ENCODE results near the gene EPB41. TPM values are rescaled to one million over a fixed set of nuclear protein-coding genes. Genes with fewer than 3 reads are reported as not detected.
A peak's percentile ranks its signal among the peaks of the same experiment; 100 is the strongest.

The EPB41 gene
- total and polyA plus RNA-seq, 9 of the 15 experiments (the other 6 are each of a cell fraction or from before 2014, with no cell fraction given) = 3.7 to 213 (median 141) TPM

- TF ChIP-seq PCBP1 (IDR thresholded peaks at IDR 0.05; ENCODE audit: low read depth, low read length, poor library complexity, severe bottlenecking) (no peak), ZNF507 (tag; conservative IDR thresholded peaks at IDR 0.05) (no peak), PTBP1 (IDR thresholded peaks at IDR 0.05; ENCODE audit: low read depth, low read length) (peak; percentile 95), MTA2 (IDR thresholded peaks at IDR 0.05; ENCODE audit: low read depth) (no peak), LCOR (CRISPR knock-in tag; IDR thresholded peaks at IDR 0.05) (no peak; the same call in 1 of the 2 replicates), ZC3H8 (IDR thresholded peaks at IDR 0.05) (no peak), DEAF1 (CRISPR knock-in tag; IDR thresholded peaks at IDR 0.05) (no peak), GTF2F1 (IDR thresholded peaks at IDR 0.05; ENCODE audit: low read depth, low read length) (no peak), THRB (CRISPR knock-in tag; conservative IDR thresholded peaks at IDR 0.05) (0 out of 2 replicates have a peak, but pooled peaks have one; percentile 38), EGR1 (conservative IDR thresholded peaks at IDR 0.05) (no peak), MIER1 (IDR thresholded peaks at IDR 0.05; ENCODE audit: low read depth) (peak; percentile 47; the same call in 1 of the 2 replicates), TEAD4 (IDR thresholded peaks at IDR 0.05; ENCODE audit: low read length) (no peak), TEAD4 (CRISPR knock-in tag; IDR thresholded peaks at IDR 0.05; ENCODE audit: borderline replicate concordance) (no peak), HNRNPL (IDR thresholded peaks at IDR 0.05; ENCODE audit: low read depth, low read length) (no peak), ZBTB49 (CRISPR knock-in tag; IDR thresholded peaks at IDR 0.05; ENCODE audit: borderline replicate concordance) (0 out of 2 replicates have a peak, but pooled peaks have one; percentile 41), CCAR2 (IDR thresholded peaks at IDR 0.05; ENCODE audit: low read depth, low read length) (no peak), TSC22D4 (tag; IDR thresholded peaks at IDR 0.05) (no peak), MLX (CRISPR knock-in tag; conservative IDR thresholded peaks at IDR 0.05) (no peak), BCOR (IDR thresholded peaks at IDR 0.05) (peak; percentile 100), FOXJ3 (CRISPR knock-in tag; IDR thresholded peaks at IDR 0.05) (no peak), NR1H2 (CRISPR knock-in tag; IDR thresholded peaks at IDR 0.05) (no peak), SRSF3 (IDR thresholded peaks at IDR 0.05; ENCODE audit: insufficient read depth, low read length) (no peak), FOXA1 (IDR thresholded peaks at IDR 0.05; ENCODE audit: borderline replicate concordance) (no peak), SMAD2 (IDR thresholded peaks at IDR 0.05; ENCODE audit: low read depth, low read length) (no peak), ZNF699 (CRISPR knock-in tag; IDR thresholded peaks at IDR 0.05; ENCODE audit: insufficient replicate concordance) (no peak)
These were observed 31.1 kb upstream of the EPB41 start (continued) for GRCh38 chr1:28883242-28883616.
